Prostate gland (tissue), 2 donors: ENCODE data around the gene RNASE9.

Experiments
- POLR2AphosphoS5 ChIP-seq: sonication (generic); formaldehyde crosslinking; IDR thresholded peaks from one replicate; pipeline ENCODE4 v1.6.1; 2017; ENCODE audit warnings: antibody characterized with exemption
- TF ChIP-seq, protein P1 (sequence below), 4 experiments: fragments of 200-600 bp in 2 of 4; fragments of 450-650 bp in 2 of 4; sonication (generic) in 2 of 4; IDR thresholded peaks; 1 replicate in 3 of 4; 2 replicates in 1 of 4; pipeline ENCODE4 v1.5.1; 2016 to 2019; ENCODE audit warnings: antibody characterized with exemption in 4 of 4, mild to moderate bottlenecking in 2 of 4, moderate library complexity in 2 of 4

DNA sequence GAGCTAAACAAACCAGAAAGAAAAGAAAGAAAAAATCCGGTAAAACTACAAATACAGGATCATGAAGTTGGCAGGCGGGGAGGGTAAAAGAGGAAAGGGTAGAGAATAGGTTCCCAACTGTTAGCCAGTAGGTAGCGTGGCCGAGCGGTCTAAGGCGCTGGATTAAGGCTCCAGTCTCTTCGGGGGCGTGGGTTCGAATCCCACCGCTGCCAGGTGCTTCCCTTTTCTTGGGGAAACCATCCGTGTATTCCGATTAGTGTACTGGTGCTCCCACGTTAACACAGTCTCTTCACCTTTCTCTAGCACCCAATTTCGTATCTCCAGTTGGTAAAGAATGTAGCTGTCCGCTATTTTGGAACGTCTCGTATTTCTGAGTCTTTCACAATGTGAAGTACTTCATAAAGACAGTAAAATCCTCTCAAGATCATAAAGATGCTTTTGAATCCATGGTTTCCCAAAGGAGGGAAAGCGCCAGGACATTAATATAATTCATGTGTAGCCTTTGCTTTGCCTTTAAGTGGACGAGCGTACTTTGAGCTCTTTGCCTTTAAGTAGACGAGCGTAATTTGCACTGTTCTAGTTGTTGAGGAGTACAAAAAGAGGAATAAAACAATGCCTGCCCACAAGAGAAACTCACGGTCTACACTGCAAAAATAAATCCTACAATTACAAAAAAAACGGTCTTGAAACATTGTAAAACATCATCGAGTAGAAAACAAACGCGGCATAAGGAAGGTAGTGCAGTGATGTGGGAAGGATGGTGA, 49.3 kb upstream of the RNASE9 start:
- TF ChIP-seq, protein P1, sequence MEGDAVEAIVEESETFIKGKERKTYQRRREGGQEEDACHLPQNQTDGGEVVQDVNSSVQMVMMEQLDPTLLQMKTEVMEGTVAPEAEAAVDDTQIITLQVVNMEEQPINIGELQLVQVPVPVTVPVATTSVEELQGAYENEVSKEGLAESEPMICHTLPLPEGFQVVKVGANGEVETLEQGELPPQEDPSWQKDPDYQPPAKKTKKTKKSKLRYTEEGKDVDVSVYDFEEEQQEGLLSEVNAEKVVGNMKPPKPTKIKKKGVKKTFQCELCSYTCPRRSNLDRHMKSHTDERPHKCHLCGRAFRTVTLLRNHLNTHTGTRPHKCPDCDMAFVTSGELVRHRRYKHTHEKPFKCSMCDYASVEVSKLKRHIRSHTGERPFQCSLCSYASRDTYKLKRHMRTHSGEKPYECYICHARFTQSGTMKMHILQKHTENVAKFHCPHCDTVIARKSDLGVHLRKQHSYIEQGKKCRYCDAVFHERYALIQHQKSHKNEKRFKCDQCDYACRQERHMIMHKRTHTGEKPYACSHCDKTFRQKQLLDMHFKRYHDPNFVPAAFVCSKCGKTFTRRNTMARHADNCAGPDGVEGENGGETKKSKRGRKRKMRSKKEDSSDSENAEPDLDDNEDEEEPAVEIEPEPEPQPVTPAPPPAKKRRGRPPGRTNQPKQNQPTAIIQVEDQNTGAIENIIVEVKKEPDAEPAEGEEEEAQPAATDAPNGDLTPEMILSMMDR (IDR thresholded peaks at IDR 0.05) = no peak
- peak; percentile 59 for TF ChIP-seq POLR2AphosphoS5
